H1 (cell line): Measurements from ENCODE around the gene RORB. TPM values are rescaled to one million over a fixed set of nuclear protein-coding genes. Genes with fewer than 3 reads are reported as not detected.
A peak's percentile ranks its signal among the peaks of the same experiment; 100 is the strongest.

Experiments used
- CTCF ChIA-PET: fragments of 300-600 bp; sonication (Branson Sonifier 250); formaldehyde crosslinking; loops from one replicate; lab custom pipeline; 2021; ENCODE audit not compliant: partially characterized antibody; lab: Charles Lee
- POLR2A ChIA-PET: fragments of 300-600 bp; sonication (Branson Sonifier 250); formaldehyde crosslinking; loops from one replicate; lab custom pipeline; 2021; ENCODE audit warnings: inconsistent platforms; ENCODE audit not compliant: partially characterized antibody; lab: Charles Lee
- DNase-seq, 2 experiments: peaks; one replicate each; pipeline versions ENCODE4 v3.0.0 to v3.0.0-alpha.2; 2010 to 2022; ENCODE audit warnings: low spot score in 2 of 2, low read depth in 1 of 2, mixed read lengths in 1 of 2
- FAIRE-seq: peaks from 2 replicates; lab custom pipeline; 2011; peaks lifted over from hg19 to GRCh38; lab: Jason Lieb, UNC
- H2AFZ ChIP-seq: 2 replicates; pipeline ENCODE4 v1.8.1; 2012; ENCODE audit warnings: low read length, inconsistent platforms
- H2AK5ac ChIP-seq: 2 replicates; pipeline ENCODE4 v1.6.1; 2013; ENCODE audit warnings: low read depth, low read length
- H2BK120ac ChIP-seq: replicated peaks from 2 replicates; pipeline ENCODE3; 2013; ENCODE audit warnings: low read depth, low read length, inconsistent platforms
- H2BK12ac ChIP-seq: 2 replicates; pipeline ENCODE4 v1.6.1; 2013; ENCODE audit warnings: low read depth, low read length
- H2BK15ac ChIP-seq: 2 replicates; pipeline ENCODE4 v1.6.1; 2013; ENCODE audit warnings: low read length
- H2BK20ac ChIP-seq: 2 replicates; pipeline ENCODE4 v1.6.1; 2013; ENCODE audit warnings: low read length
- H2BK5ac ChIP-seq: 2 replicates; pipeline ENCODE4 v1.6.1; 2013; ENCODE audit warnings: low read depth, low read length
- H3K14ac ChIP-seq: 2 replicates; pipeline ENCODE4 v1.6.1; 2013; ENCODE audit warnings: inconsistent platforms; ENCODE audit not compliant: insufficient read length
- H3K18ac ChIP-seq: 2 replicates; pipeline ENCODE4 v1.6.1; 2013; ENCODE audit warnings: low read length; ENCODE audit errors: extremely low read depth
- H3K23ac ChIP-seq: 2 replicates; pipeline ENCODE4 v1.6.1; 2013; ENCODE audit warnings: inconsistent platforms; ENCODE audit not compliant: insufficient read length
- H3K23me2 ChIP-seq: 2 replicates; pipeline ENCODE4 v1.6.1; 2013; ENCODE audit warnings: low read depth, low read length
- H3K27ac ChIP-seq: 2 replicates; pipeline ENCODE4 v1.6.1; 2011; ENCODE audit warnings: low read depth, low read length, inconsistent platforms
- H3K27me3 ChIP-seq, 4 experiments: replicated peaks in 1 of 4; 1 replicate in 1 of 4; 2 replicates in 3 of 4; pipeline versions ENCODE4 v1.6.1 to v1.8.1; 2011 to 2013; ENCODE audit warnings: low read length in 3 of 4, mild to moderate bottlenecking in 3 of 4, inconsistent platforms in 2 of 4, mixed read lengths in 2 of 4, moderate library complexity in 1 of 4; ENCODE audit not compliant: control insufficient read depth in 3 of 4, insufficient read depth in 3 of 4; ENCODE audit errors: extremely low read depth in 1 of 4
- H3K36me3 ChIP-seq, 4 experiments: 2 replicates each; pipeline versions ENCODE4 v1.6.1 to v1.8.1; 2011 to 2013; ENCODE audit warnings: mild to moderate bottlenecking in 4 of 4, low read length in 3 of 4, moderate library complexity in 2 of 4, control low read depth in 1 of 4, inconsistent platforms in 1 of 4; ENCODE audit not compliant: insufficient read depth in 4 of 4, control insufficient read depth in 2 of 4
- H3K4ac ChIP-seq: replicated peaks from 2 replicates; pipeline ENCODE3; 2013; ENCODE audit warnings: low read length, low read depth, mixed read lengths, inconsistent platforms; ENCODE audit not compliant: insufficient read length
- H3K4me1 ChIP-seq, 4 experiments: replicated peaks in 1 of 4; 1 replicate in 1 of 4; 2 replicates in 3 of 4; pipeline versions ENCODE4 v1.6.1 to v1.8.1; 2011 to 2013; ENCODE audit warnings: low read length in 3 of 4, inconsistent platforms in 2 of 4, mixed read lengths in 1 of 4; ENCODE audit not compliant: insufficient read depth in 4 of 4, control insufficient read depth in 3 of 4
- H3K4me2 ChIP-seq, 2 experiments: 2 replicates each; pipeline versions ENCODE4 v1.6.1 to v1.8.1; 2011 to 2013; ENCODE audit warnings: low read depth in 2 of 2, low read length in 2 of 2, control low read depth in 1 of 2, inconsistent platforms in 1 of 2, mild to moderate bottlenecking in 1 of 2; ENCODE audit not compliant: insufficient read depth in 1 of 2
- H3K4me3 ChIP-seq, 4 experiments: fragments of 200-600, 300-600 bp in 1 of 4; sonication (generic), shearing (Covaris generic), sonication (Bioruptor Twin) in 1 of 4; 2 replicates each; pipeline versions ENCODE4 v1.5.1 to v1.8.1; 2011 to 2016; ENCODE audit warnings: low read length in 4 of 4, low read depth in 3 of 4, control low read depth in 2 of 4, inconsistent platforms in 2 of 4, mild to moderate bottlenecking in 2 of 4, mixed read lengths in 1 of 4, moderate library complexity in 1 of 4; ENCODE audit not compliant: insufficient read depth in 2 of 4; ENCODE audit errors: extremely low read depth in 1 of 4
- H3K56ac ChIP-seq: replicated peaks from 2 replicates; pipeline ENCODE3; 2013; ENCODE audit warnings: low read depth, mild to moderate bottlenecking, mixed read lengths, low read length, inconsistent platforms; ENCODE audit not compliant: insufficient read length
- H3K79me1 ChIP-seq: 2 replicates; pipeline ENCODE4 v1.6.1; 2013; ENCODE audit warnings: low read depth, low read length, control low read depth
- H3K79me2 ChIP-seq, 2 experiments: 2 replicates each; pipeline versions ENCODE4 v1.6.1 to v1.8.1; 2012 to 2013; ENCODE audit warnings: low read length in 2 of 2, mild to moderate bottlenecking in 2 of 2, inconsistent platforms in 1 of 2; ENCODE audit not compliant: insufficient read depth in 2 of 2, control insufficient read depth in 1 of 2
- H3K9ac ChIP-seq, 4 experiments: replicated peaks in 1 of 4; 1 replicate in 1 of 4; 2 replicates in 3 of 4; pipeline versions ENCODE4 v1.6.1 to v1.8.1; 2011 to 2013; ENCODE audit warnings: low read depth in 3 of 4, low read length in 3 of 4, control low read depth in 2 of 4, mild to moderate bottlenecking in 2 of 4, moderate library complexity in 2 of 4, inconsistent platforms in 1 of 4; ENCODE audit errors: extremely low read depth in 1 of 4
- H3K9me3 ChIP-seq, 2 experiments: 2 replicates each; pipeline versions ENCODE4 v1.6.1 to v1.8.1; 2012 to 2013; ENCODE audit warnings: mild to moderate bottlenecking in 2 of 2, moderate library complexity in 2 of 2, control low read depth in 1 of 2, inconsistent platforms in 1 of 2, low read depth in 1 of 2, low read length in 1 of 2, mixed read lengths in 1 of 2; ENCODE audit not compliant: insufficient read depth in 2 of 2
- H4K20me1 ChIP-seq, 2 experiments: replicated peaks in 1 of 2; 2 replicates each; pipeline versions ENCODE3 to v1.8.1; 2011 to 2013; ENCODE audit warnings: inconsistent platforms in 2 of 2, low read length in 2 of 2, mild to moderate bottlenecking in 1 of 2; ENCODE audit not compliant: insufficient read depth in 2 of 2, control insufficient read depth in 1 of 2
- H4K5ac ChIP-seq: 2 replicates; pipeline ENCODE4 v1.6.1; 2013; ENCODE audit warnings: low read length, low read depth, mixed read lengths, inconsistent platforms; ENCODE audit not compliant: insufficient read length
- H4K8ac ChIP-seq: 2 replicates; pipeline ENCODE4 v1.8.0; 2013; ENCODE audit warnings: mild to moderate bottlenecking, moderate library complexity, low read length, inconsistent platforms; ENCODE audit not compliant: insufficient read depth; ENCODE audit errors: extremely low read depth
- H4K91ac ChIP-seq: replicated peaks from 2 replicates; pipeline ENCODE3; 2013; ENCODE audit warnings: low read length, mixed read lengths, inconsistent platforms; ENCODE audit not compliant: insufficient read length
- HDAC2 ChIP-seq, 2 experiments: fragments of 300-600 bp in 1 of 2; sonication (generic) in 1 of 2; IDR thresholded peaks; 2 replicates each; pipeline ENCODE4 v1.6.1; 2011 to 2012; ENCODE audit warnings: low read depth in 2 of 2, low read length in 2 of 2, mild to moderate bottlenecking in 2 of 2, moderate library complexity in 2 of 2, borderline replicate concordance in 1 of 2, inconsistent platforms in 1 of 2
- SAP30 ChIP-seq: fragments of 300-600 bp; sonication (generic); IDR thresholded peaks from 2 replicates; pipeline ENCODE4 v1.7.1; 2012; ENCODE audit warnings: low read length, moderate library complexity, mild to moderate bottlenecking, inconsistent platforms; ENCODE audit not compliant: insufficient read depth, insufficient replicate concordance
- WGBS, 2 experiments: shearing (Covaris generic) in 1 of 2; methylation state at CpG; one replicate each; pipeline versions ENCODE4 v1.1.6 to v1.1.7; 2013 to 2015; ENCODE audit warnings: low lambda C conversion rate in 2 of 2, mixed read lengths in 2 of 2, inconsistent platforms in 1 of 2, low coverage in 1 of 2, missing lambda C conversion rate in 1 of 2; ENCODE audit not compliant: insufficient replicate concordance in 2 of 2, insufficient coverage in 1 of 2, insufficient read length in 1 of 2; ENCODE audit errors: extremely low coverage in 1 of 2, missing lambda C conversion rate in 1 of 2; 5-methylcytosine and 5-hydroxymethylcytosine counted together
- polyA plus RNA-seq, 7 experiments: library from polyadenylated mRNA; depleted of rRNA in 3 of 7; stranded (reverse) in 5 of 7; unstranded in 2 of 7; fragments of >200 nt in 5 of 7; fragments of 200-250 nt in 2 of 7; gene quantifications; 1 replicate in 5 of 7; 2 replicates in 1 of 7; 4 replicates in 1 of 7; pipeline versions ENCODE4 v1.2.1 to v1.2.3, GENCODE V29; 2011 to 2013; ENCODE audit warnings: missing spikeins in 2 of 7, mixed read lengths in 2 of 7
- total RNA-seq: library from RNA; stranded (reverse); fragmentation: NEBNext Ultra II Directional; extraction: Animal tissue kit (Norgen Biotek cat#: 25700); gene quantifications from 2 replicates; pipeline ENCODE4 v1.2.1, GENCODE V29; 2021

Gene RORB
- total and polyA plus RNA-seq, 2 of the 8 experiments (the other 6 are each of a cell fraction or from before 2014, with no cell fraction given): 2.3 to 7.1 TPM

DNA sequence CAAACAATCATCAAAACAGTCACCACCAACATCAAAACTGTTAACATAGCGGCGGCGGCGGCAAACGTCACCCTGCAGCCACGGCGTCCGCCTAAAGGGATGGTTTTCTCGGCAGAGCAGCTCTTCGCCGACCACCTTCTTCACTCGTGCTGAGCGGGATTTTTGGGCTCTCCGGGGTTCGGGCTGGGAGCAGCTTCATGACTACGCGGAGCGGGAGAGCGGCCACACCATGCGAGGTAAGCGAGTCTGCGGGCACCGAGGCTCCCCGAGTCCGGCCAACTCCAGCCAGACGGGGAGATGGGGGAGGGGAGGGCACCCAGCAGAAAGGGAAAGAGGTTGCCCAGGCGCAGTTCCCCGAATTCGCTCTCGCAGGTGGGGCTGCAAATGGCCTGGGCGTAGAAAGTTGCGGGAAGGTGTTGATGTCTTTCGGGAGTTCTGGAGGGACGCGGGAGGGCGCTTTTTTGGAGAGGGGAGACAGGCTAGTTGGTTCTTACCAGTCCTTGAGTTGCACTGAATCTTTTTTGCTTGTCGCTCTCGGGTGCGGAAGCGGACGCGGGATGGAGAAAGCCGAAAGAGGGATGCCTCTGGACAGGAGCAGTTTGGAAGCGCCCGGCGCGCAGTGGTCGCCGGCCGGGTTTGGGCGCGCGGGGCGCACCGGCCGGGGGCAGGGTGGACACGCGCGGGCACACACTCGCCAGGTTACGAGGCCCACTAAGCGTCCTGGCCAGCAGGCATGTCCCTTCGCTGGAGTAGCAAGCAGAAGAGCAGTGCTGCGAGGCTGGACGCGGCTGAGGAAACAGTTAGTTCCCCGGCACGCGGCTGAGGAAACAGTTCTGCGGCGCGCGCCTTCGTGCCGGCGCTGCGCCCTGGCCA is 849 bp downstream of the RORB start:
- H3K23ac ChIP-seq: no peak overlapping the region
- H4K20me1 ChIP-seq: no peaks in the 10 kb centered on the region
- DNase-seq: peak in 1 of 2 experiments; percentile 79
- H2AFZ ChIP-seq: peak overlapping the region; percentile 52; the same call in 1 of the 2 replicates
- peaks cover 36% of the 10 kb centered on the region for H3K23me2 ChIP-seq
- ChIA-PET CTCF (no interaction called here), POLR2A (no interaction called here)
- no peak overlapping the region for H2BK5ac ChIP-seq
- H2BK120ac ChIP-seq: no peak overlapping the region
- H2BK12ac ChIP-seq: peak overlapping the region; percentile 35; the same call in 1 of the 2 replicates
- H4K91ac ChIP-seq: peak overlapping the region; percentile 88
- H3K4me2 ChIP-seq: peak overlapping the region; percentile 94 to 97
- H2BK15ac ChIP-seq: no peak overlapping the region
- H3K9ac ChIP-seq: peak overlapping the region in 2 of 4 experiments; percentile 15 to 25; a peak in 3 of 7 replicates
- H3K9me3 ChIP-seq: no peaks in the 10 kb centered on the region
- peak overlapping the region; percentile 51 for H3K56ac ChIP-seq
- no peak overlapping the region for H3K27ac ChIP-seq
- H3K18ac ChIP-seq: peak overlapping the region; percentile 68; the same call in 1 of the 2 replicates
- H4K5ac ChIP-seq: no peak overlapping the region
- peak overlapping the region; percentile 63 to 87 (median 69) for H3K4me3 ChIP-seq
- no peak overlapping the region for H2AK5ac ChIP-seq
- H3K79me1 ChIP-seq: no peaks in the 10 kb centered on the region
- no peak overlapping the region for H3K14ac ChIP-seq
- WGBS, 2 experiments: 0% methylated on average over 57 of the region's 77 CpGs; no CpG with 5 or more reads in 1 of the 2 experiments
- peaks cover 0 to 20% (median 5%) of the 10 kb centered on the region in 4 experiments; a peak in 6 of 7 replicates for H3K4me1 ChIP-seq
- H4K8ac ChIP-seq: peak overlapping the region; percentile 80
- no peaks in the 10 kb centered on the region; a peak in 1 of 4 replicates for H3K79me2 ChIP-seq
- peak overlapping the region; percentile 72; the same call in 1 of the 2 replicates for H2BK20ac ChIP-seq
- no peak for FAIRE-seq
- no peaks in the 10 kb centered on the region for H3K36me3 ChIP-seq
- H3K27me3 ChIP-seq: peaks cover 3 to 37% (median 30%) of the 10 kb centered on the region in 4 experiments; a peak in 6 of 7 replicates
- no peak overlapping the region for H3K4ac ChIP-seq
- TF ChIP-seq SAP30: peak; percentile 56
- TF ChIP-seq HDAC2 (IDR thresholded peaks at IDR 0.05; ENCODE audit: borderline replicate concordance in 1 of 2, low read depth in 2 of 2, low read length in 2 of 2): 0 out of 4 replicates have a peak, but pooled peaks of 1 of the 2 experiments have one; percentile 19
